WTC11 (cell line): Measurements from ENCODE around the gene ARHGAP23. TPM values are rescaled to one million over a fixed set of nuclear protein-coding genes. Genes with fewer than 3 reads are reported as not detected.
A peak's percentile ranks its signal among the peaks of the same experiment; 100 is the strongest.

Experiments
- ARID4B ChIP-seq: sonication (generic); formaldehyde crosslinking; IDR thresholded peaks from 2 replicates; pipeline ENCODE4 v1.8.0; 2023; ENCODE audit warnings: missing genetic modification reagents, mild to moderate bottlenecking, borderline replicate concordance
- ATF1 ChIP-seq: sonication (generic); formaldehyde crosslinking; IDR thresholded peaks from 2 replicates; pipeline ENCODE4 v1.8.1; 2023; ENCODE audit warnings: mild to moderate bottlenecking, moderate library complexity, missing genetic modification reagents
- CBFB ChIP-seq: sonication (generic); formaldehyde crosslinking; IDR thresholded peaks from 2 replicates; pipeline ENCODE4 v1.8.1; 2022; ENCODE audit warnings: mild to moderate bottlenecking, low read depth, missing genetic modification reagents
- CREM ChIP-seq: sonication (generic); formaldehyde crosslinking; IDR thresholded peaks from 2 replicates; pipeline ENCODE4 v1.8.1; 2022; ENCODE audit warnings: mild to moderate bottlenecking, missing genetic modification reagents, moderate library complexity
- CTCF ChIP-seq: fragments of 200-600 bp; IDR thresholded peaks from 2 replicates; pipeline ENCODE4 v1.8.0; 2022; ENCODE audit warnings: antibody characterized with exemption
- E2F1 ChIP-seq: sonication (generic); formaldehyde crosslinking; IDR thresholded peaks from 2 replicates; pipeline ENCODE4 v1.8.0; 2022; ENCODE audit warnings: mild to moderate bottlenecking, missing genetic modification reagents
- ETV6 ChIP-seq: sonication (generic); formaldehyde crosslinking; IDR thresholded peaks from 2 replicates; pipeline ENCODE4 v1.8.1; 2022; ENCODE audit warnings: mild to moderate bottlenecking, missing genetic modification reagents
- FOXJ3 ChIP-seq: sonication (generic); formaldehyde crosslinking; IDR thresholded peaks from 2 replicates; pipeline ENCODE4 v1.9.0; 2021; ENCODE audit warnings: missing genetic modification reagents, mild to moderate bottlenecking, borderline replicate concordance
- FOXP1 ChIP-seq: sonication (generic); formaldehyde crosslinking; IDR thresholded peaks from 2 replicates; pipeline ENCODE4 v1.8.0; 2022; ENCODE audit warnings: missing genetic modification reagents, mild to moderate bottlenecking, moderate library complexity, borderline replicate concordance
- IRF1 ChIP-seq: sonication (generic); formaldehyde crosslinking; IDR thresholded peaks from 2 replicates; pipeline ENCODE4 v1.8.0; 2023; ENCODE audit warnings: missing genetic modification reagents
- KAT7 ChIP-seq: sonication (generic); formaldehyde crosslinking; IDR thresholded peaks from 2 replicates; pipeline ENCODE4 v1.8.1; 2023; ENCODE audit warnings: missing genetic modification reagents, mild to moderate bottlenecking, borderline replicate concordance
- NFATC4 ChIP-seq: fragments of 250-450 bp; sonication (Bioruptor Pico); IDR thresholded peaks from 2 replicates; pipeline ENCODE4 v1.9.0; 2021; ENCODE audit warnings: mild to moderate bottlenecking
- PRDM15 ChIP-seq: sonication (generic); formaldehyde crosslinking; IDR thresholded peaks from 2 replicates; pipeline ENCODE4 v1.8.0; 2022; ENCODE audit warnings: missing genetic modification reagents
- RELA ChIP-seq: sonication (generic); formaldehyde crosslinking; IDR thresholded peaks from 2 replicates; pipeline ENCODE4 v1.8.1; 2022; ENCODE audit warnings: missing genetic modification reagents, mild to moderate bottlenecking, borderline replicate concordance
- RORB ChIP-seq: fragments of 250-450 bp; sonication (Bioruptor Pico); IDR thresholded peaks from 2 replicates; pipeline ENCODE4 v1.9.0; 2021; ENCODE audit warnings: mild to moderate bottlenecking
- STAT6 ChIP-seq: sonication (generic); formaldehyde crosslinking; conservative IDR thresholded peaks from 2 replicates; pipeline ENCODE4 v1.8.1; 2023; ENCODE audit warnings: mild to moderate bottlenecking, low read depth, missing genetic modification reagents, moderate library complexity
- TEAD4 ChIP-seq: sonication (generic); formaldehyde crosslinking; IDR thresholded peaks from 2 replicates; pipeline ENCODE4 v1.8.0; 2022; ENCODE audit warnings: mild to moderate bottlenecking, missing genetic modification reagents
- USF1 ChIP-seq: sonication (generic); formaldehyde crosslinking; IDR thresholded peaks from 2 replicates; pipeline ENCODE4 v1.8.0; 2022; ENCODE audit warnings: mild to moderate bottlenecking, missing genetic modification reagents
- ZNF219 ChIP-seq: sonication (generic); formaldehyde crosslinking; IDR thresholded peaks from 2 replicates; pipeline ENCODE4 v1.8.0; 2023; ENCODE audit warnings: missing genetic modification reagents, mild to moderate bottlenecking, borderline replicate concordance
- ZNF317 ChIP-seq: sonication (generic); formaldehyde crosslinking; IDR thresholded peaks from 2 replicates; pipeline ENCODE4 v1.8.1; 2023; ENCODE audit warnings: low read depth, mild to moderate bottlenecking, moderate library complexity, missing genetic modification reagents, borderline replicate concordance
- ZNF512 ChIP-seq: sonication (generic); formaldehyde crosslinking; IDR thresholded peaks from 2 replicates; pipeline ENCODE4 v1.8.1; 2022; ENCODE audit warnings: missing genetic modification reagents, borderline replicate concordance
- total RNA-seq: library from RNA; stranded (reverse); gene quantifications from 3 replicates; pipeline ENCODE4 v1.2.3, GENCODE V29; 2021

Gene ARHGAP23
- total RNA-seq, 1 experiment from 2014 or later = 66.0 TPM

GRCh38 chr17:38508954-38509771 is 80.9 kb downstream of the ARHGAP23 start (continued):
- TF ChIP-seq E2F1 (CRISPR knock-in tag) (no peak), TEAD4 (no peak), CBFB (CRISPR knock-in tag) (no peak), ZNF317 (CRISPR knock-in tag) (no peak), ETV6 (CRISPR knock-in tag) (no peak), ZNF219 (CRISPR knock-in tag) (no peak), ARID4B (CRISPR knock-in tag) (no peak), FOXP1 (CRISPR knock-in tag) (peak; percentile 17; the same call in 1 of the 2 replicates), RORB (CRISPR knock-in tag) (no peak), RELA (no peak), PRDM15 (no peak), ATF1 (CRISPR knock-in tag) (no peak), ZNF512 (CRISPR knock-in tag) (no peak), CTCF (peak; percentile 93), KAT7 (CRISPR knock-in tag) (no peak), NFATC4 (CRISPR knock-in tag) (peak; percentile 61; the same call in 1 of the 2 replicates), CREM (CRISPR knock-in tag) (no peak), IRF1 (no peak), USF1 (CRISPR knock-in tag) (no peak), FOXJ3 (CRISPR knock-in tag) (no peak), STAT6 (CRISPR knock-in tag) (no peak)
